ENCODE data around the gene DMP1. TPM values are rescaled to one million over a fixed set of nuclear protein-coding genes. Genes with fewer than 3 reads are reported as not detected.

The DMP1 gene
- total and polyA plus RNA-seq, 2 donors (not counting 3 experiments of a cell fraction or from before 2014, with no cell fraction given), result not detected

DNA sequence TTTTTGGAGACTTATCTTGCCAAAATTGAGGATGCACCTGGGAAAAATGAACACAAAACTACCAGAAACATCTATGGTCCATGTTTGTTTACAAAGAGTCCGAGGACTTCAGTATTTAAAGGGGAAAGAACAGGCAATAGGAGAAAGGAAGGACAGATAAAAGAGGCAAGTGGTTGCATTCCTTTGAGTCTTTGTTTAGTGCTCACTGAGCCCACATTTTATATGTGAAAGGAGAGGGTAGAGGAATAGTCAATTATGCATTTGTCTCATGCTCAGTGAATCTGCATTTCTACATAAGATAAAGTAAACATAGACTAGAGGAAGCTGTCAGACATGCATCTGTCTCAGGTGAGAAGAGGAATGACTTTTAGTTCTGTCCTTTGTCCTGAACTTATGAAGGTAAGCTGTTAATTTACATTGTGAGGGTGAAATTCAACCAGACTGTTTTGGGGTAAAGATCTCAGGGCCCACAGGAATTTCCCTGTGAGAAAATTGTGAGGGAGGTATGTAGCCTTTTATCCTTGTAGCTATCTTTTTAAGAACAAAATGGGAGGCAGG, 4.5 kb downstream of the DMP1 start:
- DNase-seq (ENCODE audit: low read depth, low spot score), result no peak
- dilution Hi-C loops (cut with MboI; ENCODE audit: extremely low pct_ligation_motif_present, low sequenced_read_pairs), result no loop called here
- POLR2A ChIA-PET, result no interaction called here
- no peak for FAIRE-seq
- no peak overlapping the region for H3K9ac ChIP-seq (replicated peaks; ENCODE audit: extremely low read depth, insufficient read depth, low read length)
- no peaks in the 10 kb centered on the region for H3K27me3 ChIP-seq (ENCODE audit: control insufficient read depth in 2 of 2, insufficient read depth in 2 of 2, low read length in 2 of 2)
- H3K4me3 ChIP-seq (replicated peaks in 1 of 3; ENCODE audit: insufficient read depth in 1 of 3, low read depth in 1 of 3, low read length in 3 of 3), result no peak overlapping the region
- H3K4me2 ChIP-seq (ENCODE audit: insufficient read depth, low read length), result no peak overlapping the region
- no peaks in the 10 kb centered on the region for H3K36me3 ChIP-seq (ENCODE audit: control insufficient read depth in 2 of 2, extremely low read depth in 1 of 2, insufficient read depth in 2 of 2, low read length in 2 of 2)
- intact Hi-C loops (cut with micrococcal nuclease), result loop anchor here (5.0 to 10.0 kb wide), 4 partner anchors 232 to 800 kb away; partner anchors contain the start of genes HERC5 and NUDT9
- H3K27ac ChIP-seq (ENCODE audit: insufficient read depth, low read depth, low read length), result no peak overlapping the region
- no peaks in the 10 kb centered on the region for H3K79me2 ChIP-seq (ENCODE audit: control insufficient read depth, insufficient read depth, low read length)
- H2AFZ ChIP-seq (ENCODE audit: low read depth, low read length), result no peak overlapping the region
- no peaks in the 10 kb centered on the region for H3K9me1 ChIP-seq (replicated peaks; ENCODE audit: control insufficient read depth, extremely low read depth, insufficient read depth, low read length)
- peaks cover 27% of the 10 kb centered on the region for H3K4me1 ChIP-seq (ENCODE audit: control insufficient read depth, extremely low read depth, insufficient read depth, low read length)
- TF ChIP-seq POLR2AphosphoS5 (IDR thresholded peaks at IDR 0.05; ENCODE audit: insufficient read depth, low read depth, low read length) (no peak), POLR2A (IDR thresholded peaks at IDR 0.05; ENCODE audit: low read depth, low read length) (no peak), MYC (IDR thresholded peaks at IDR 0.05; ENCODE audit: low read depth, low read length) (no peak), EZH2 (IDR thresholded peaks at IDR 0.05; ENCODE audit: borderline replicate concordance, low read depth, low read length, severe bottlenecking) (no peak), JUN (IDR thresholded peaks at IDR 0.05; ENCODE audit: borderline replicate concordance, insufficient read depth, insufficient read length, low read depth) (no peak), GATA2 (IDR thresholded peaks at IDR 0.05; ENCODE audit: insufficient read depth, insufficient read length, low read depth, low read length) (no peak), FOS (IDR thresholded peaks at IDR 0.05; ENCODE audit: borderline replicate concordance, insufficient read depth, low read length) (no peak)
- TF ChIP-seq, protein P1, sequence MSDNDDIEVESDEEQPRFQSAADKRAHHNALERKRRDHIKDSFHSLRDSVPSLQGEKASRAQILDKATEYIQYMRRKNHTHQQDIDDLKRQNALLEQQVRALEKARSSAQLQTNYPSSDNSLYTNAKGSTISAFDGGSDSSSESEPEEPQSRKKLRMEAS (IDR thresholded peaks at IDR 0.05; ENCODE audit: insufficient read depth, insufficient read length), result no peak
- TF ChIP-seq, protein P2, sequence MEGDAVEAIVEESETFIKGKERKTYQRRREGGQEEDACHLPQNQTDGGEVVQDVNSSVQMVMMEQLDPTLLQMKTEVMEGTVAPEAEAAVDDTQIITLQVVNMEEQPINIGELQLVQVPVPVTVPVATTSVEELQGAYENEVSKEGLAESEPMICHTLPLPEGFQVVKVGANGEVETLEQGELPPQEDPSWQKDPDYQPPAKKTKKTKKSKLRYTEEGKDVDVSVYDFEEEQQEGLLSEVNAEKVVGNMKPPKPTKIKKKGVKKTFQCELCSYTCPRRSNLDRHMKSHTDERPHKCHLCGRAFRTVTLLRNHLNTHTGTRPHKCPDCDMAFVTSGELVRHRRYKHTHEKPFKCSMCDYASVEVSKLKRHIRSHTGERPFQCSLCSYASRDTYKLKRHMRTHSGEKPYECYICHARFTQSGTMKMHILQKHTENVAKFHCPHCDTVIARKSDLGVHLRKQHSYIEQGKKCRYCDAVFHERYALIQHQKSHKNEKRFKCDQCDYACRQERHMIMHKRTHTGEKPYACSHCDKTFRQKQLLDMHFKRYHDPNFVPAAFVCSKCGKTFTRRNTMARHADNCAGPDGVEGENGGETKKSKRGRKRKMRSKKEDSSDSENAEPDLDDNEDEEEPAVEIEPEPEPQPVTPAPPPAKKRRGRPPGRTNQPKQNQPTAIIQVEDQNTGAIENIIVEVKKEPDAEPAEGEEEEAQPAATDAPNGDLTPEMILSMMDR (IDR thresholded peaks at IDR 0.05; ENCODE audit: extremely low read depth in 1 of 2, insufficient read depth in 1 of 2, low read depth in 1 of 2, low read length in 2 of 2), result no peak
- no TSS peak for BruUV-seq (replicated peaks)
- CTCF ChIA-PET, result interaction anchor here (1.6 kb wide), 1 partner anchor 185 kb away, joined by 3 read pairs; no protein-coding TSS in a partner anchor
- H4K20me1 ChIP-seq (replicated peaks; ENCODE audit: control insufficient read depth, extremely low read depth, insufficient read depth, low read length), result no peaks in the 10 kb centered on the region
- no peaks in the 10 kb centered on the region for H3K9me3 ChIP-seq (replicated peaks; ENCODE audit: control insufficient read depth, insufficient read depth, low read length)

Data from endothelial cell of umbilical vein (primary cell).